GM12874 (cell line): ENCODE results near the gene LFNG.

ENCODE experiments used
- CTCF ChIP-seq: IDR thresholded peaks from 2 replicates; pipeline ENCODE4 v1.5.1; 2011; ENCODE audit warnings: low read depth, mild to moderate bottlenecking, control low read depth, low read length, moderate library complexity; ENCODE audit not compliant: insufficient read depth

Gene LFNG

GRCh38 chr7:2517026-2517425 lies 2.5 kb upstream of the LFNG start:
- TF ChIP-seq CTCF, result no peak

DNA sequence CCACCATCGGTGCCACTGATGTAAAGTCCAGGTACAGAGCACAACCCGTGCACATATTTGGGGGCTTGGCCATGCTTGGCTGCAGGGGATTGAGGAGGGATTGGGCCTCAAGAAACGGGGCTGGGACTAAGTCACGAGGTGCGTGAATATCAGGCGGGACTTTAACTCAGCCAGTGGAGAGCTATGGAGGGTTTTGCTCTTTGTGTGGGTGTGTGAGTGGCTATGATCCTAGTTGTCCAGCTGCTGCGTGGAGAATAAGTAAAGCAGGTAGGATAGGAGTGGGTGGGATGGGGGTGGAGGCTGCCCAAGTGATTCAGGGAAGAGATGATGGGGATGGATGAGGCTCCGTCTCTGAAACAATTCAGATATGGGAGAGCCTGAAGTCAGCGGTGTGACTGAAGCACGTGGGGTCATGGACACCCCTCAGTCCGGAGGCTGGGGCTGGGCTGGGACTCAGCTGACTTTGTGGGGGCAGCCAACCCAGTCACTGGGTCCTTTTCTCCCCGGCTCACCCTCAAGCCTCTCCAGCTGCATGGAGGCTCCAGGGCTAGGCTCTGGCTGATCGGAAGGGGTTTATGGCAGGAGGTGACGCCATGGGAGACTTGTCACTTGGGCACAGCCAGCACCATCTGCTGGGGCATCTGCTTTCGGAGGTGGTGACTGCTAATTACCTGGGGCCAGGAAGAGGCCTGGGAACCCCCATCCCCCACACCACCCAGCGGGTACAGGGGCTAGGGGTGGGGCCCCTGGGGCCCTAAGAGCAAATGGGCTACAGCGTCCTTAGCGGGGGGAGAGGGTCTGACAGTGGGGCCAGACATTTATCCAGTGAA lies 1.7 kb upstream of the LFNG start:
- no peak for TF ChIP-seq CTCF

- TF ChIP-seq CTCF, result no peak
These were observed 846 bp upstream of the LFNG start for GRCh38 chr7:2518737-2519118.

GRCh38 chr7:2520131-2520760 lies 672 bp downstream of the LFNG start:
- TF ChIP-seq CTCF, result 0 out of 2 replicates have a peak, but pooled peaks have one; percentile 4

DNA sequence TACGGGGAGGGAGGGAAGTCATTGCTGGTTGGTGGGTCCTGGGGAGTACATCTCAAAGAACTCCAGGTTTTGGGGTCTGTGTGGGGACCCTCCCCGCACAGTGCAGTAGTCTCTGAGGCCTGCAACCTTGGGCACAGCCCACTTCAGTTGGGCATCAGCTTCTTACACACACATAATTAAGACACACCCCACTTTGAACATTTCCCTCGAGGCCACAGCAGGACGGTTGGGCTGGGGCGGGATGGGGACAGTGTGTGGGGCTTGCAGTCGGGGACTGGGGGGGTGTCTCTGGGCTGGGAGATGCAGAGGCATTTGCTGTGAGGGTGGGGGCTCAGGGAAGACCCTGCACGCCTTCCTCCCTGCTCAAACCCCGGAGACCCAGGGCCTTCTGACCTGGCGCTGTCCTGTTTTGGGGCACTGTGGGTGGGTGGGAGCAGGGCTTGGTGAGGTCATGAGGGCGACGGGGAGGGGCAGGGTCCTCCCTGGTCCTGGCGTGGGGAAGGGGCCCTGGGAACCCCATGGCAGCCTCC lies 1.3 kb downstream of the LFNG start:
- no peak for TF ChIP-seq CTCF

GRCh38 chr7:2521341-2521745 lies 1.8 kb downstream of the LFNG start:
- TF ChIP-seq CTCF, result no peak

DNA sequence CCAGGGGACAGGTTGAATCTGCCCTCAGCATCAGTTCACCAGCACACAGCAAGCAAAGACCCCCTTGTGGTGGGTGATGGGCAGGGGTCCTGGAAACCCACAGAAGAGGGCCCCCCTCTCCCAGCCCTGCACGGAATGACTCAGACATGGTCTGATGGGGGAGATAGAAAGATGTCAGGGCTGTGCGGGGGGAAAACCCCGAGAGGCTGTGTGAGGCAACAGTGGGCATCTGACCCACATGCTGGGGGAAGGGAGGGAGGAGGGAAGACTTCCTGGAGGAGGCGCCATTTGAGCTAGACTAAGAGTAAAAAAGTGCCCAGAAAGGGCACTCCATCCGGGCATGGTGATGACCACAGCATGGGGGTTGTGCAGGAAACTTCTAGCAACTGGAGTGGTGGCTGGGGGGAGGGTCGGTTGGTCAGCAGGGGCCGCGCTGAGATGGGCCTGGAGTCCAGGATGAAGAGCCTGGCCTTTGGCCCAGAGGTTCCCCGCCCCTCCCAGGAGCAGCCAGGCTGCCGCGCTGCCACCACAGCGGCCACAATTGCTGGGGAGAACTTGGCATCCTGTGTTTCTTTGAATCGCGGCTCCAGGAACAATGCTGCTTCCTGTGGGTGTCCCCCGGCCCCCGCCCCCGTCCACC lies 2.5 kb downstream of the LFNG start:
- no peak for TF ChIP-seq CTCF
